ENCODE data around the gene GARIN5B.

GARIN5B gene

GRCh38 chr19:55353356-55353802, 9.7 kb downstream of the GARIN5B start:
- no peak for DNase-seq (ENCODE audit: low read depth)
- TF ChIP-seq, protein P1, sequence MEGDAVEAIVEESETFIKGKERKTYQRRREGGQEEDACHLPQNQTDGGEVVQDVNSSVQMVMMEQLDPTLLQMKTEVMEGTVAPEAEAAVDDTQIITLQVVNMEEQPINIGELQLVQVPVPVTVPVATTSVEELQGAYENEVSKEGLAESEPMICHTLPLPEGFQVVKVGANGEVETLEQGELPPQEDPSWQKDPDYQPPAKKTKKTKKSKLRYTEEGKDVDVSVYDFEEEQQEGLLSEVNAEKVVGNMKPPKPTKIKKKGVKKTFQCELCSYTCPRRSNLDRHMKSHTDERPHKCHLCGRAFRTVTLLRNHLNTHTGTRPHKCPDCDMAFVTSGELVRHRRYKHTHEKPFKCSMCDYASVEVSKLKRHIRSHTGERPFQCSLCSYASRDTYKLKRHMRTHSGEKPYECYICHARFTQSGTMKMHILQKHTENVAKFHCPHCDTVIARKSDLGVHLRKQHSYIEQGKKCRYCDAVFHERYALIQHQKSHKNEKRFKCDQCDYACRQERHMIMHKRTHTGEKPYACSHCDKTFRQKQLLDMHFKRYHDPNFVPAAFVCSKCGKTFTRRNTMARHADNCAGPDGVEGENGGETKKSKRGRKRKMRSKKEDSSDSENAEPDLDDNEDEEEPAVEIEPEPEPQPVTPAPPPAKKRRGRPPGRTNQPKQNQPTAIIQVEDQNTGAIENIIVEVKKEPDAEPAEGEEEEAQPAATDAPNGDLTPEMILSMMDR (IDR thresholded peaks at IDR 0.05; ENCODE audit: insufficient read depth, low read depth, low read length, missing control alignments), result no peak
- H3K4me3 ChIP-seq (ENCODE audit: low read length), result peak overlapping the region; percentile 44

GRCh38 chr19:55352549-55353145, 10.4 kb downstream of the GARIN5B start:
- no peak for DNase-seq (ENCODE audit: low read depth)
- no peak overlapping the region for H3K4me3 ChIP-seq (ENCODE audit: low read length)

GRCh38 chr19:55352040-55352439, 11.0 kb downstream of the GARIN5B start:
- TF ChIP-seq, protein P1 (IDR thresholded peaks at IDR 0.05; ENCODE audit: insufficient read depth, low read depth, low read length, missing control alignments), result no peak
- H3K4me3 ChIP-seq (ENCODE audit: low read length), result no peak overlapping the region
- peak; percentile 47 for DNase-seq (ENCODE audit: low read depth)

More at GRCh38 chr19:55352549-55353145, 10.4 kb downstream of the GARIN5B start:
- TF ChIP-seq, protein P1 (IDR thresholded peaks at IDR 0.05; ENCODE audit: insufficient read depth, low read depth, low read length, missing control alignments), result no peak

DNA sequence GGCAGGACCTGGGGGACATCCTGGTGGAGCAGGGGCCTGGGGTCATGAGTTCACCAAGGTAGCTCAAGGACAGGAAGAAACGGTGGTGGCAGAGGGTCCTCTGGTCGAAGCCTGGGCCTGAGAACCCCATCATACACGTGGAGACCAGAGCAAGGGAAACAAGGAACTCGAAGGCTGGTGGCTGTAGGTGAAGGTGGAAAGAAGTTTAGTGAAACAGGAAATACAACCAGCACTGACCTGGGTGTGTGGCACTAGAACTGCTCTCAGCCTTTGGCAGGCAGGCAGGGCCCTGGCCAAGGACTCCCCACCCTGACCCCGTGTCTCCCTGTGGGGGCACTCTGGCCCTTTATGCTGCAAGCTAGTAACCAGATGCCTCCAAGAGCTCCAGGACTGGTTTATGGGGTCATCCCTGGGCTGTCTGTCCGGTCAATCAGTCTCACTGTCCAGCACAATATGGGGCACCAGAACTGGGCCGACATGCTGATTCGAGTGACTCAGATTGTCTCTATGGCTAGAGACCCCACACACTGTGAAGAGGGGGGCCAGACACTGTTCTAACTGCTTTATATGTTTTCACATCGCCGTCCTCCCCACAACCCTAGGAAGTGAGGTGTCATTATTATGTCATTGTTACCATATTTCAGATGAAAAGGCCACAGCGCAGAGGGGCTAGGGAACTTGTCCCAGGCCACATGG, 12.3 kb downstream of the GARIN5B start:
- DNase-seq (ENCODE audit: low read depth), result no peak
- TF ChIP-seq, protein P1 (IDR thresholded peaks at IDR 0.05; ENCODE audit: insufficient read depth, low read depth, low read length, missing control alignments), result no peak
- no peak overlapping the region for H3K4me3 ChIP-seq (ENCODE audit: low read length)

- TF ChIP-seq, protein P1 (IDR thresholded peaks at IDR 0.05; ENCODE audit: insufficient read depth, low read depth, low read length, missing control alignments), result no peak
- H3K4me3 ChIP-seq (ENCODE audit: low read length), result no peak overlapping the region
- DNase-seq (ENCODE audit: low read depth), result no peak
Measured at GRCh38 chr19:55348317-55349034, 14.6 kb downstream of the GARIN5B start.

DNA sequence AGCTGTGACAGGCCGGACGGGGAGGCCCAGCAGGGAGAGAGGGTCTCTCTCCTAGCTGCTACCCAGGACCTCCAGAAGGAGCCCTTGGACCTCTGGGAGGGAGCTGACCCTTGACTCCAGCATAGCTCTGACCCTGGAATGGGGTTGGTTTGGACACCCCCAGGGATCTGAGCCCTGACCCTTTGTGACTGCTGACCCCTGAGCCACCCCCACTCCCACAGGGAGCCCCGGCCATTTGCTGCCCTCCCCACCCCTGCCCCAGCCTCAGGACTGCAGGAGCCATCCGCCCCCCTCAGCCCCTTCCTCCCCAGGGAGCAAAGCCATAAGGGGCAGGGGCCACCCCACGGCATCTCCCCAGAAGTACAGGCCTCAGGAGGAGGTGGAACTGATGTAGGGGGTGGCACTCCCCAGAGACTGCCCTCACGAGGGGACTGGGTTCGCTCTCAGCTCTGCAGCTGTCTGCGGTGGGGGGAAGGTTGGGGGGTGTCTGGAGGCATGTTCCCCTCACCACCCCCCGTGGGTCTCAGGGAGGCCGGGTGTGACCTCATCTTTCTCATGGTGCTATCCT, 15.5 kb downstream of the GARIN5B start:
- no peak for DNase-seq (ENCODE audit: low read depth)
- H3K4me3 ChIP-seq (ENCODE audit: low read length), result no peak overlapping the region
- TF ChIP-seq, protein P1 (IDR thresholded peaks at IDR 0.05; ENCODE audit: insufficient read depth, low read depth, low read length, missing control alignments), result no peak
